HG03442 (cell line): Measurements from ENCODE around the gene HS3ST2.
"Not testable (repeated sequence)": the region's sequence is repeated elsewhere in the genome, so short reads cannot be mapped to it uniquely, and the experiment has no call there.

Experiments
- ATAC-seq: cut with Tn5 transposase; IDR thresholded peaks from one replicate; pipeline ENCODE4 v1.9.1; 2021; ENCODE audit warnings: mild to moderate bottlenecking, moderate library complexity; ENCODE audit not compliant: unreplicated experiment

HS3ST2 gene

DNA sequence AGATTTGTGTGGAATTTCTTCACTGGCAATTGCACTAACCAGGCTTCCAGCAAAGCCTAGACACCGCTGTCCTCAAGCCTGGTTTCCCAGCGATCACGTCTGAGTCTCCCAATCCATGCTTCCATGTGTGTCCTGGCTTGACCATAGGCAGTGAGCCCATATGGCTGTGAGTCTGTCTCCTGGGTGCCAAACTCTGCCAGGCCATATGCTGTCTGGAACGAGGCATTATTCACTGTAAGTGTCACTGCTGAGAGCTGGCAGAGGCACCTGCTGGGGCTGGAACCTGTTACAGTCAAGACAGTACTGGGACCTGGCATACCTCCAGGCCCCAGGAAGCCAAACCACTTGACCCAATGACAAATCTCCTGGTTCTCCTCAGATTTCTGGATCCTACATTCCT lies 60.4 kb downstream of the HS3ST2 start:
- ATAC-seq = no peak

- ATAC-seq = no peak
Observed at GRCh38 chr16:22878955-22879354, 65.0 kb downstream of the HS3ST2 start.

DNA sequence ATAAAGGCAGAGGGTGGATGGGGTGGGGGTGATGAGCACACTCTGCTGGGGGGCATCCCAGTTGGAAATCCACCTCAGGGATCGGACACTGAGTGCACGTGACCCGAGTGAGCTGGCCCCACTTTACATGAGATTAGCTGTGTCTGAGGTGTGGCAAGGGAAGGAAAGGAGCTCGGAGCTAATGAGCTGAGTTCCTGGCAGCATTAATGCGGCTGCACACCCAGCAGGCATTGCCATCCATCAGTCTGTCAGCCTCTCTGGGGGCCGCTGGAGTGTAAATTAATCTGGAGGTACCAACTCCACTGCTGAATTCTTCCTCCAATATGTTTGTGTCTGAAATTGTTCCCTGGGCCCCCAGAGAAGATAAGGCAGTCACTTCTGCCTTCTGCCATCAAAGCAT lies 65.5 kb downstream of the HS3ST2 start:
- no peak for ATAC-seq

GRCh38 chr16:22882981-22883380 lies 69.0 kb downstream of the HS3ST2 start:
- ATAC-seq = no peak

DNA sequence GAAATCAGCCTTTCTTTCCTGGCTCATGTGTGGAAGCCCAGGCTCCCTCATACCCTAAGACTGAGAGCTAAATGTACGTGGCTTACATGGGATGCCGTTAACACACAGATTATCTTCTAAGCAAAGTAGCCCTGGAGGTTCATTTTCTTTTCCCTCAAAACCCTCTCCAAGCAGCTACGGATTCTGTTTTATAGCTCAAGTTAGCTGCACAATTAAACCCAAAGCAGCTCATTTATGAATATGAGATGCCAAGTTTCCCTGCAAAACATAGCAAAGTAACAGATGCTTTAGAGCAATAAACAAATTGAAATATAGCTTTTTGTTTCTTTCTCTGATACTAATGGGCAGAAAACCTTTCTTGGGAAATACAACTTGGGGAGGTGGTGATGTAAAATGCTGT lies 72.0 kb downstream of the HS3ST2 start:
- ATAC-seq = no peak

DNA sequence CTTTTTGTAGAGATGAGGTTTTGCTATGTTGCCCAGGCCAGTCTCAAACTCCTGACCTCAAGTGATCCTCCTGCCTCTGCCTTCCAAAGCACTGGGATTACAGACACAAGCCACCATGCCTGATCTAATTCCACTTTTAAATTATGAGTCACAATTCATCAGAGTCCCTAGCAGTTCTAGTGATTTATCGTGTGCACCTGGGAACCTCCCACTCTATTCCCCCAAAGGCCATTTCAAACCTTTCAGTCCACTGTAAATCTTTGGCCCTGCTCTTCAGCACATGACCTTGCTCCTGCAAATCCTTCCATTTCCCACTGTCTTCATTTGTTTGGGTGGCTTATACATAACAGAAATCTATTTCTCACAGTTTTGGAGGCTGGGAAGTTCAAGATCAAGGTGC lies 73.0 kb downstream of the HS3ST2 start:
- no peak for ATAC-seq

- no peak for ATAC-seq
Observed at GRCh38 chr16:22887445-22887844, 73.5 kb downstream of the HS3ST2 start.

GRCh38 chr16:22888791-22889190 lies 74.8 kb downstream of the HS3ST2 start:
- ATAC-seq = no peak

- ATAC-seq = no peak
Observed at GRCh38 chr16:22890976-22891375, 77.0 kb downstream of the HS3ST2 start.

GRCh38 chr16:22897184-22897583 lies 83.2 kb downstream of the HS3ST2 start:
- no peak for ATAC-seq

DNA sequence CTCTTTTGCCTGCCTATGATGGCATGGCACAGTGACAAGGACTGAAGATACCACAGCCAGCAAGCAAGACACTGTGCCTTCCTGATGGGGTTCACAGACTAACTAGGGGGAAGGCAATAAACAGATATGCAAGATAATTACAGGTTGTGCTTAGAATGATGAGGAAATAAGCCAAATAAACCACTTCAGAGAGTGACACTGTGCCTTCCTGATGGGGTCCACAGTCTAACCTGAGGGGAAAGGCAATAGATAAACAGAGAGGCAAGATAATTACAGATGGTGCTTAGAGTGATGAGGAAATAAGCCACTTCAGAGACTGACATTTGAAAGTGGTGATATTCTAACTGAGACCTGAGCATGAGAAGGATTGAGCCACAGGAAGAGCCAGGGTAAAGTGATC lies 84.2 kb downstream of the HS3ST2 start:
- ATAC-seq = no peak

DNA sequence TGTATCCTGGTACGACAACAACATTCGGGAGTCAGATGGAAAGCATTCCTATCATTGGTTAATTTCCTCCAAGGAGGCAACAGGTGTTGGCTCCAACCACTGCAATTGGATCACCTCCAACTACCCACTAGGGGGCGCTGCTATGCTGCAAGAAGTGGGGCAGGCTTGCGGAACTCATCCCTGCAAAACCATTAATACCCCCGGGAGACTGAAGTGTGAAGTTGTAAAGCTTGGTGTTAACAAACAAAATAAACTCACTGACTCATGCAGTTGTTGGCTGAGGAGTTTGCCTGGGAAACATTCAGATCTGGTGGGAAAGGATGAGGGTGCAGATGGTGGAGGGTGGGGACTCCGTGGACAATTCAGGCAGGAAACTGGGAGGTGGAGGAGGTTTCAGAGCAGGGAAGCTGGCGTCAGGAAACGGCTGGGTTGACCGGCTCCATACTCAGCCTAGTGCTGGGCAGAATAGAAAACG lies 84.9 kb downstream of the HS3ST2 start:
- no peak for ATAC-seq

GRCh38 chr16:22899567-22899966 lies 85.6 kb downstream of the HS3ST2 start:
- not testable (repeated sequence) for ATAC-seq

DNA sequence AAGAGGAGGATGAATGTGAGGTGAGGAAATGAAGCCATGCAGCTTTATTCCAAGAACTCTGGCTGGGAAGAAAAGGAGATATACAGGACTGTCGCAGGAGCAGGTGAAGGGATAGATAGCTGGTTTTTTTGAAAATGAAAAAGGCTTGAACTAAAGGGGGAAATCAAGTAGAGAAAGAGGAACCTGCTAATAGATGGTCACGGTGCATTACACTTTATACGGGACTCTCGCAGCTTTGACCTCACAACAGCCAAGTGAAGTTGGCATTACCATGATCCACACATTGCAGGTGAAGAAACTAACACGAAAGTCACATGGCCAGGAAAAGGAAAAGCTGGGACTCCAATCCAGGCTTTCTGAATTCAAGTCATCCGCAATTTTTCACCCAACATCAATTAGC lies 86.9 kb downstream of the HS3ST2 start:
- ATAC-seq = no peak

DNA sequence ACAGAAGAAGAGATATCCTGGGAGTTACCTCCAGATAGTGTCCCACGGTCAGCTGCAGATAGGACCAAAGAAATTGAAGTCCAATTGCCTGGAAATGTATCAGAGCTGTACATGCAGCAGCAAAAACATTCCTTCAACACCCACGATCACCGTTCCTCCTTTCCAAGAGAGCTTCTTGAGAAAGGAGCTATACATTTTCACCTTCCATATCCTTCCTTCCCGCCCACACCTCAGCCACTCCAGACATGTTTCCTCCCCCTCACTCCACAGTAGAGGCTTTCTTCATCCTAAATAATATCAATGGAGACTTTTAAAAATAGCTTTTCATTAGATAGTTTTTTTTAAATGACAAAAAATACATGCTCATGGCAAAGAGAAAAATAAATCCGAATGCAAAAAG lies 87.6 kb downstream of the HS3ST2 start:
- ATAC-seq = no peak

DNA sequence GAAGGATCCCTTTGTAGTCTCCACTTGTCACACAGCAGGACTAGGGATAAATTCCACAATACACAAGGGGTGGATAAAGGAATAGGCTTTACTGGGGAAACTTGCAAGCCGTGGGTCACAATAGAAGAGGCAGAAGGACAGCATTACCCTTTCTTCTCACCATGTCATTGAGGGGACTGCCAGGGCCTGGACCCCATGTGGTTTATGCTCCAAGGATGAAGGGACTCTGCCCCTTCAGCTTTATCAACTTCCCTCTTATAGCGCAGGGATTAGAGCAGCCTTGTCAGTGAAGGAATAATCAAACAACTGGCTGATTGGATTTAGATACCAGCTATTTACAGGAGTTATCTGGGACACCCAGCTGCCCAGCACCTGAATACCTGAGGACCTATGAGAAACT lies 89.8 kb downstream of the HS3ST2 start:
- no peak for ATAC-seq

- ATAC-seq = no peak
Observed at GRCh38 chr16:22912654-22913053, 98.7 kb downstream of the HS3ST2 start.

GRCh38 chr16:22915003-22915402 lies 101.0 kb downstream of the HS3ST2 start:
- no peak for ATAC-seq

GRCh38 chr16:22923491-22923890 lies 109.5 kb downstream of the HS3ST2 start:
- no peak for ATAC-seq

GRCh38 chr16:22924492-22924891 lies 110.5 kb downstream of the HS3ST2 start:
- no peak for ATAC-seq

- no peak for ATAC-seq
Observed at GRCh38 chr16:22926105-22926751, 112.3 kb downstream of the HS3ST2 start.

GRCh38 chr16:22927306-22927705 lies 113.3 kb downstream of the HS3ST2 start:
- ATAC-seq = no peak

- no peak for ATAC-seq
Observed at GRCh38 chr16:22928882-22929435, 115.0 kb downstream of the HS3ST2 start.
